GM12801 (cell line): ENCODE results near the gene PLAGL2.

Source experiments
- TF ChIP-seq, protein P1 (sequence below): IDR thresholded peaks from one replicate; pipeline ENCODE4 v1.5.1; 2011; ENCODE audit warnings: control low read depth; ENCODE audit not compliant: insufficient read length; ENCODE audit errors: extremely low read depth

The PLAGL2 gene

DNA sequence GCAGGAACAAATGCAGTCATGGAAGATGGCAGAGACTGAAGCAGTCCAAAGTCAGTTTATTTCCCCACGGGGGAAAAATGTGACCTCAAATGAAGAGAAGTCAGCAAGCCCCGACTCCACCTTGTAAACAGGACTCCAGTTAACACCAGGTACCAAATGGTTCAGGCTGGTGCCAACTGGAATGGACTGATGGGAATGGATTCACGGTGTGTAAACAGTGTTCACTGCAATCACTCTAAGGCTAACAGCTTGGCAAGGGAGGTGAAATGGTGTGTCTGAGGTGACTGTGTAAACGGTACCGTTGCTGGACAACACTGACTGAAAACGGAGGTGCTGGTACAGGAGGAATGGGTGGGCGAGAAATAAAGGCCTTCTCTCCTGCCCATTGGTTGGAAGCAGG lies 12.0 kb downstream of the PLAGL2 start:
- TF ChIP-seq, protein P1, sequence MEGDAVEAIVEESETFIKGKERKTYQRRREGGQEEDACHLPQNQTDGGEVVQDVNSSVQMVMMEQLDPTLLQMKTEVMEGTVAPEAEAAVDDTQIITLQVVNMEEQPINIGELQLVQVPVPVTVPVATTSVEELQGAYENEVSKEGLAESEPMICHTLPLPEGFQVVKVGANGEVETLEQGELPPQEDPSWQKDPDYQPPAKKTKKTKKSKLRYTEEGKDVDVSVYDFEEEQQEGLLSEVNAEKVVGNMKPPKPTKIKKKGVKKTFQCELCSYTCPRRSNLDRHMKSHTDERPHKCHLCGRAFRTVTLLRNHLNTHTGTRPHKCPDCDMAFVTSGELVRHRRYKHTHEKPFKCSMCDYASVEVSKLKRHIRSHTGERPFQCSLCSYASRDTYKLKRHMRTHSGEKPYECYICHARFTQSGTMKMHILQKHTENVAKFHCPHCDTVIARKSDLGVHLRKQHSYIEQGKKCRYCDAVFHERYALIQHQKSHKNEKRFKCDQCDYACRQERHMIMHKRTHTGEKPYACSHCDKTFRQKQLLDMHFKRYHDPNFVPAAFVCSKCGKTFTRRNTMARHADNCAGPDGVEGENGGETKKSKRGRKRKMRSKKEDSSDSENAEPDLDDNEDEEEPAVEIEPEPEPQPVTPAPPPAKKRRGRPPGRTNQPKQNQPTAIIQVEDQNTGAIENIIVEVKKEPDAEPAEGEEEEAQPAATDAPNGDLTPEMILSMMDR, result no peak

DNA sequence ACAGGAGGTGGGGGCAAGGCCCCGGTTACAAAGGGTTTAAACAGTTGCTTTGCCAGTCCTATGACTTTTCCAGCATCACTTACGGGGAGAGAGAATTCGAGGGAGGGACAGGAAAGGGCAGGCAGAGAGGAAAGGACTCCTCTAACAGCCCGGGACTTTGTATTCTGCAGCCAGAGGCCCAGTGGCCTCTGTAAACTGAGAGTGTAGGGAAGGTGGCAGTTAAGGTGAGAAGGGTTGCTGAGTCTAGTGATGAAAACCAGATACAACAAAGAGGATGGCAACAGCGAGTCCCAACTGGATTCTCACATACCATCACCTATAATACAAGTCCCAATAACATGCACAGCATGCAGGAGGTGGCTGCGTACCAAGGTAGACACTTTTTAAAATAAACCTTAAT lies 13.5 kb downstream of the PLAGL2 start:
- TF ChIP-seq, protein P1, result no peak

DNA sequence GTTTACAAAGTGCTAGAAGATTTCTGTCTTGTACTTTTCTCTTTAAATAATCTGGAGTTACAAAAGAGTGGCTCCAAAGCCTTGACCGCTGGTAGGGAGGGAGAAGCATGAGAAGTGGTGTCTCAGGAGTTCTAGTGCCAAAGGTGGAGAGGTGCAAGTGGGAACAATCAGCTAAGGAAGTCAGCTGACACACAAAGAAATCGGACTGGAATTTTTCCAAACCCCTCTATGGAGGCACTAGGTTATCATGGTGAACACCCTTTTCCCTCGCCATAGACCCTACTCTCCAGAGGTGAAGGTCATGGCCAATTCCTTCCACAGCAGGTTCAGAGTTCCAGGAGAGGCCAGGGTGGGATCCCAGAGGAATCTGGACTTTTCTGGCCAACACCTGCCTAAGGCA lies 14.8 kb downstream of the PLAGL2 start:
- TF ChIP-seq, protein P1, result no peak

DNA sequence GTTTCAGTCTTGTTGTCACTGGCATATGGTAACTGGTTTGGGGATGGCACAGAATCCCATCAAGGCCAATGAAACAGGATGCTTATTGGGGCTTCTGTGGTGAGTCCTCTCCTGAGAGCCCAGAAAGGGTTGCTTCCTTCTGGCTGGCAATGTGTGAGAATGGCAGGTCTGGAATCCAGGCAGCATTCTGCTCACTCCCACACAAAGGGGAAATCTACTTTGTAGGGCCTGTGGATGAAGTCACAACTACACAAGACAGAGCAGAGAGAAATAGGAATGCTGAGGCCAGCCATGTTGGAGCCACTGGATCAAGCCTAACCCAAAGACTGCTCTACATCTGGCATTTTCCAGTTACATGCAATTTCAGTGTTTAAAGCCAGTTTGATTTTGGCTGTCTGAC lies 15.7 kb downstream of the PLAGL2 start:
- TF ChIP-seq, protein P1, result no peak

DNA sequence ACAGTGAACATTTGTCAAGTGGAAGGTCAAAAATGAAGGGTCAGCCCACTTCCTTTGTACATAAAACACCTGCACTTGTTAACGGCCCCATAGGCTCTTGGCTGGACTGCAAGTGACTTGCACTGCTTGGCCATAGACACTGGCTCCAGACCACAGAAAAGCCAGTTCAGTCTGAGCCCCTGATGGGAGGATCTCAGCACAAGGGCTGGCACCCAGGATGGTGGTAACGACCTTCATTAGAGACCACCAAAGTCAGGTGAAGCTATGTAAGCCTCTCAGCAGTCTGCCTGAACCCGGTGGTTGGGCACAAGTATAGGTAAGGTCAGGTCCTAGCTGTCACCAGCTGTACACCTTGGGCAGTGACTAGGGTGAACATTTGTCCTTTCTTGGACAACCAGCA lies 16.1 kb downstream of the PLAGL2 start:
- TF ChIP-seq, protein P1, result no peak

DNA sequence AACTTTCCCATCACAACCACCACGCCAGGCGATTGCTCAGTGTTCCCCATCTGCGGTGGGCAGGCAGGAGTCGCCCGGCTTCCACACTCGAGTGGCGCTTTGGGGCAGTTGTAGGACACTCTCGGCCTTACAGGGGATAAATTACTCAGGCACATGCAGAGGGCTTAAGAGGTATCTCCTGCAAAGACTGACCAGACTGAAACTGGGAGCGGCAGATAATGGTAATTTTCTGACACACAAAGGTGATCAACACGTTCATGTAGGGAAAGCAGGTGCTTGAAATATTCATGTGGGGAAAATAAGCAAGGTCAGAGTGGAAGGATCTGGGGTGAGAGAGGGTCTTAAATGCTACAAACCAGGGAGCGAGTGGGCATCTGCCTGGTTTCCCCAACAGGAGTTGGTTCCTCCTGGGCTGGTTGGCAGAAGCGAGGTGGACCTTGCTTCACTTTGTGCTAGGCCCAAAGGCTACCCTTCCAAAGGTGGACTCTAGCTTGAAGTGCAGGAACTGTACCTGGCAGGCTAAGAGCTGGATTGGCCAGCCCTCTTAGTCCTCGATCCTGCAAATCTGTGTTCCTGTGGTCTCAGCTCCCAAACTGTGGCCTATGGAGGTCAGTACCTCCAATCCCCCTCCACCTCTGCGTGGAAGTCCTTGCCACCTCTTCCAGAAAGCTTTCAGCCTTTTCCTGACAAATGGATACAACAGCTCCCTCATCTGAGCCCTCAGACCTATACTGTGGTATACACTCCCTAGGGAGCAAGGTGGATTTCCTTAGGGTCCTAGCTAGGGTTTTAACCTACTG lies 16.7 kb downstream of the PLAGL2 start:
- TF ChIP-seq, protein P1, result no peak

DNA sequence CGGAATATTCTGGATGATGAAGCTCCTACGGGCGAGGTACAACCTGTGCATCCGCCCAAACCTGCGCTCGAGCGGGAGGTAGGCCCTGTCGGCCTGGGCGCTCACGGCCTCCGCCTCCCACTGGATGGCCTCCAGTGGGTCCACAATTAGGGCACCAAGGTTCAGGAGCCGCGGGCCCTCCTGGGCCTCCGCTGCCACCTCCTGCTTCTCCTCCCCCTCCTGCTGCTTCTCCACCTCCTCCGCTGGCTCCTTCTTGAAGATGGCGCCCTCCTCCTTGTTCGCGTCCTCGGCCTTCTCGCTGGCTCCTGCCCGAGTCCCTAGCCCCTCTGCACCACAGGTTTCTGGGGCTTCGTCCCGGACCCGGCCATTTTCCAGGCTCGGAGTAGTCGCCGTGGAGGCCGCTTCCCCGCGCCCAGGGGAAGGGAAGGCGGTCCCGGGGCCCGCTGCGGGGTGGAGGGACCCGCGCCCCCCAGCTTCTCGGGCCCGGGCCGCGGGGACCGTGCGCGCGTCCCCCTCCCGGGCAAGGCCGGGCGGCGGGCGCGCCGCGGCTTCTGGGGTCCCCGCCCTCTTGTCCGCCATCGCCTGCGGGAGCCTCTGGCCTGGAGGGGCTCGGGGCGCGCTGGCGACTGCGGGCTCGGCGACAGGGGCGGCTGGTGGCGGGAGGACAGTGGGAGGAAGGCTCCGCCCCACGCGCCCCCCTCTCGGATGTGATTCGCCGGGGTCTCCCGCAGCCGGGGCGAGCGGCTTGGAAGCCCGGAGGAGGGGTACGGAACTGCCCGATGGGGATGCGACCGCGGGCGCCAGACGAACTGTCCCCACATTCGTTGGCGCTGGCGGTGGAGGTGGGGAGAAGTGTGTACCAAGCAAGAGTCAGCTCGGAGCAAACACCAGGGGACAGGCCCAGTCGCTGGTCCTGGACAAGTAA lies 17.6 kb downstream of the PLAGL2 start:
- TF ChIP-seq, protein P1, result no peak
